Measurements from ENCODE around the gene MPHOSPH8.

GRCh38 chr13:19673473-19674430 lies 40.3 kb downstream of the MPHOSPH8 start:
- TF ChIP-seq POLR2A (IDR thresholded peaks at IDR 0.05) (no peak), CTCF (IDR thresholded peaks at IDR 0.05) (no peak)
